Activated CD8-positive, alpha-beta memory T cell treated with anti-CD3 and anti-CD28 coated beads, Interleukin-2, amount 50 U/mL, for 1 hour (primary cell): ENCODE results near the gene AGAP6.
"Not testable (repeated sequence)": the region's sequence is repeated elsewhere in the genome, so short reads cannot be mapped to it uniquely, and the experiment has no call there.

Experiments used
- DNase-seq: peaks from one replicate; pipeline ENCODE4 v3.0.0-alpha.2; 2020; ENCODE audit errors: extremely low read depth

Gene AGAP6

GRCh38 chr10:49988376-49988775 is at the start of gene AGAP6:
AGAP6 (plus strand) TSS chr10:49988406; CDS start chr10:49988716, 310 bp downstream.
- DNase-seq, result not testable (repeated sequence)

- DNase-seq, result peak; percentile 32
Measured at GRCh38 chr10:49941447-49942338, 46.5 kb upstream of the AGAP6 start, which contains the start of the genes PARG and TIMM23B. PARG (minus strand) TSS chr10:49942027; CDS start chr10:49941725, 302 bp downstream. TIMM23B (plus strand) TSS chr10:49942053; CDS start chr10:49942195, 142 bp downstream.

GRCh38 chr10:49942339-49942705 is 45.9 kb upstream of the AGAP6 start:
- DNase-seq, result not testable (repeated sequence)

GRCh38 chr10:49943607-49944006 is 44.6 kb upstream of the AGAP6 start:
- DNase-seq, result not testable (repeated sequence)

GRCh38 chr10:49948142-49948541 is 40.1 kb upstream of the AGAP6 start:
- not testable (repeated sequence) for DNase-seq

GRCh38 chr10:49948737-49949136 is 39.5 kb upstream of the AGAP6 start:
- DNase-seq, result not testable (repeated sequence)

GRCh38 chr10:49952006-49952405 is 36.2 kb upstream of the AGAP6 start:
- not testable (repeated sequence) for DNase-seq

DNA sequence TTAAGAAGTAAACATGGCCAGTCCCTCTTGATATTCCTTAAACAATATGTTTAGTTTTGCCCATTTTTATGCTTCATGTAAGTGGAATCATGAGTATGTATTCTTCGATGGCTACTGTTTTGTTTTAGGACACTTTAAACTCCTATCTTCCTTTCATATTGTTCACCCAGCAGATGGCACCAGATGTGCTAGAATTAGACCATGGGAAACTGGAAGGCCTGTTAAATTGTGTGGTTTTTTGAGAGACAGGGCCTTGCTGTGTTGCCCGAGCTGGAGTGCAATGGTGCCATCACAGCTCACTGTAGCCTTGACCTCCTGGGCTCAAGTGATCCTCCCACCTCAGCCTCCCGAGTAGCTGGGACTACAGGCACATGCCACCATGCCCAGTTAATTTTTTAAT is 35.1 kb upstream of the AGAP6 start:
- DNase-seq, result not testable (repeated sequence)

DNA sequence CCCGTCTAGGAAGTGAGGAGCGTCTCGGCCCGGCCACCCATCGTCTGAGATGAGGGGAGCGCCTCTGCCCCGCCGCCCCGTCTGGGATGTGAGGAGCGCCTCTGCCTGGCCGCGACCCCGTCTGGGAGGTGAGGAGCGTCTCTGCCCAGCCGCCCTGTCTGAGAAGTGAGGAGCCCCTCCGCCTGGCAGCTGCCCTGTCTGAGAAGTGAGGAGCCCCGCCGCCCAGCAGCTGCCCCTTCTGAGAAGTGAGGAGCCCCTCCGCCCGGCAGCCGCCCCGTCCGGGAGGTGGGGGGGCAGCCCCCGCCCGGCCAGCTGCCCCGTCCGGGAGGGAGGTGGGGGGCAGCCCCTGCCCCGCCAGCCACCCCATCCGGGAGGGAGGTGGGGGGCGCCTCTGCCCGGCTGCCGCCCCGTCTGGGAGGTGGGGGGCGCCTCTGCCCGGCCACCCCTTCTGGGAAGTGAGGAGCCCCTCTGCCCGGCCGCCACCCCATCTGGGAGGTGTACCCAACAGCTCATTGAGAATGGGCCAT is 17.8 kb upstream of the AGAP6 start:
- DNase-seq, result not testable (repeated sequence)

- DNase-seq, result not testable (repeated sequence)
Measured at GRCh38 chr10:49971466-49971865, 16.7 kb upstream of the AGAP6 start.

DNA sequence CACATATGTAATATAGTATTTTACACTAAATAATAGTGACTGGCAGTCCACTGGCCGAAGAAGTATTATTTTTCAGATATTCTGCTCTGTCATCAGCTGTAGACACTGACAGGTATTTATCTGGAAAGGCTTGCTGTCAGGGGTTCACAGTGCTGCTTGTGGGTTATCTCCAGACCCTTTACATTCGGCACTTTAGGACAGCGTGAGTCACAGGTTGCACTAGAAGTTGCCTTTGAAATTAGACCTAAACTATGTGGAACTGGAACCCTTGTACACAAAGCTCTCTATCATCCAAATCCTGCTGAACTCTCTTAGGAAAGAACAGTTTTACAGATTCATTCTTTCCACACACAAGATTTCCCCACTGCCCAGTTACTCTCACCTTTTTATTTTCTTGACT is 16.1 kb upstream of the AGAP6 start:
- DNase-seq, result not testable (repeated sequence)

DNA sequence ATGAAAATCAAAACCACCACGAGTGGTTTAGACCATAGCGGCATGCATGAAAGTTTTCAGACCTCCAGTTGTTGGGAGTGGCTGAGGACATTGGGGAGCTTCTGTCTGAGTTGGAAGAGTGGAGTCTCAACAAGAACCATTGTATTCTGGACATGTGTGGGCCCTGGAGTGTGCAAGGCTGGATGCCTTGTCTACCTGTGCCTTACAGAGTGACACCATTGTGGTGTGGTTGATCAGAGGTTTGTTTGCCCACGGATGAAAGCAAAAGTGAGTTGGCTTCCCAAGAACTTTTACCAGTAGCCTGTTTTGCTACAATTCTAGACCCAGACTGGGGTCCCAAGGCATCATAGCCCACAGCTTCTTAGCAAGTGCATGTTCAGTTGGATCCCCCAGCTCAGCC is 10.4 kb upstream of the AGAP6 start:
- DNase-seq, result not testable (repeated sequence)

DNA sequence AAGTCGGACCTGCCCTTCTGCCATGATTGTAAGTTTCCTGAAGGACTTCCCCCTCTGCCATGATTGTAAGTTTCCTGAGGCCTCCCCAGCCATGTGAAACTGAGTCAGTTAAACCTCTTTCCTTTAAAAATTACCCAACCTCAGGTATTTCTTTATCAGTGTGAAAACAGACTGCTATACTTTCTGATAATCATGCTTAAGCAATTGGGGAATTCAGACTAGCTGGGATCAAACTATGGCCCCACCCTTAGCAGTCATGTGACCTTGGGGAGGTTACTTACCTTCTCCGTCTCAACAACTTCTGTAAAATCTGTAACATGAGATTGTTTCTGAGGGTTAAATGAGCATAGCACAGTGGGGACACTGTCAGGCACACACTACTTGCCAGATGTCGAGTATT is 999 bp upstream of the AGAP6 start:
- DNase-seq, result not testable (repeated sequence)

DNA sequence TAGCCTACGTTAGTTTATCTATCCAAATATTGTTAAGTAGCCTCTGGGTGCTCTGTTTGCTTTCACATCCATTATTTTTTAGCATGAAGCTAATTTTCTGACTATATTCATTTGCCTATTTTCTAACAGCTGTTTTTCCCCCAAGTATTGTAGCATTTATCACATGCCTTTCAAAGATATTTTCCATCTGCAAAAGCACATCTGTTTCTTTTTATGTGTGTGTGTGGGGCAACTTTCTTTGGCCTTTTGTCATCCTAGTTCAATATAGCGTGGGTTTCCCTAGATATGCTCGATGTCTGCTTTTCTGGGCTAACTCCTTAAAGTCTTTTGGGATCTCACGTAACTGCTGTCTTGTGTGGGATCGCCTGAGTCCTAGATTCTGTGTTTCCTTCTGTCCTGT is 7.1 kb downstream of the AGAP6 start:
- not testable (repeated sequence) for DNase-seq

DNA sequence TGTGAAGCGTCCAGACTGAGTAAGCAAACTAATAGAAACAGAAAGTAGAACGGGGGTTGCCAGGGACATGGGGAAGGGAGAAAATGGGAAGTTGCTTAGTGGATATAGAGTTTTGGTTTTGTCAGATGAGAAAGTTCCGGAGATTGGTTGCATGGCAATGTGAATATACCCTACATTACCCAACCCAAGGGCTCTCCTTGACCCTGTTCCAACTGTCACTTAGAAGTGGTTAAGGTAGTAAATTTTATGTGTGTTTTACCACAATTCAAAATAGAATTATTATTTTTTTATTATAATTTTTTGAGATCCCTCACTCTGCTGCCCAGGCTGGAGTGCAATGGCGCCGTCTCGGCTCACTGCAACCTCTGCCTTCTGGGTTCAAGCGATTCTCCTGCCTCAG is 25.8 kb downstream of the AGAP6 start:
- not testable (repeated sequence) for DNase-seq

DNA sequence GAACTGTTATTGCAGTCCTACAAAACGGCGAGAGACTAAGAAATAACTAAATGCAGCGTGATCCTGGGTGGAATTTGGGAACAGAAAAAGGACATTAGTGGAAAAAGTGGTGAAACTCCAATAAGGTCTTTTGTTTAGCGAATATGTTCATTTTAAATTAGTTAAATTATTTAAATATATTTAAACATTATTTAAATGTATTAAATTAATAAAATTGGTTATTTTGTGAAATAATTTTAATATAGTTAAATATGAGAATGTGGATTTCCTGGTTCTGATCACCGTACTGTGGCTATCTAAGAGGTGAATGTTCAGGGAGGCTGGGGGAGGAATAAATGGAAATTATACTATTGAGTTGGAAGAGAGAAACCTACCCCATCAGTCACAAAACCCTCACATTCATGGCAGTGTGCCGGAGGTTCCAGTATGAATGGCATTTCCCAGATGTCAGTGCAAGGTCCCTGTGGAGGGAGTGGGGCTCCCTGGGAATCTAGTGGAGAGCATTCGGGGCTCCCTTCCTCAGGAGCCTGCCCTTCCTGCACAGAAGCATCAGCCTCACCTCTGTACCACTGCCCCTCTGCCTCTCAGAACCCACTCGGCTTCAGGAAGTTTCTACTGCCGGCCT is 27.5 kb downstream of the AGAP6 start:
- DNase-seq, result not testable (repeated sequence)

- DNase-seq, result not testable (repeated sequence)
Measured at GRCh38 chr10:50016926-50017325, 28.7 kb downstream of the AGAP6 start.

GRCh38 chr10:50017646-50018045 is 29.4 kb downstream of the AGAP6 start:
- DNase-seq, result not testable (repeated sequence)

DNA sequence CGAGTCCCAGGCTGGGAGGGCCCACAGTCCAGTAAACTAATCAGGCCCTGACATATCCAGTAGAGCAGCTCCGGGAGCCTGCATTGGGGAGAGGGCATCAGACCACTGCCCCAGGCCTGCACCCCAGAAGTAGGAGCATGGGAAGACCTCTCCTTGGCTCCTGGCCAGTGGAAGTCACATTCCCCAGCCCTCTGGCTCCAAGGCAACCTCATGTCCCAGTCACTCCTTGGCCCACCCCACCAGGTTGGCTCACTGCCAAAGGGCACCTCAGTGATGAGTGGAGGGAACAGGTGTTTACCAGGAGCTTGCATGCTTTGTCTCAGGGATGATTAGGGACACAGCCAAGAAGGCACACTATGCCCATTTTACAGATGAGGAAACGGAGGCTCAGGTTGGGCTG is 31.1 kb downstream of the AGAP6 start:
- DNase-seq, result not testable (repeated sequence)

DNA sequence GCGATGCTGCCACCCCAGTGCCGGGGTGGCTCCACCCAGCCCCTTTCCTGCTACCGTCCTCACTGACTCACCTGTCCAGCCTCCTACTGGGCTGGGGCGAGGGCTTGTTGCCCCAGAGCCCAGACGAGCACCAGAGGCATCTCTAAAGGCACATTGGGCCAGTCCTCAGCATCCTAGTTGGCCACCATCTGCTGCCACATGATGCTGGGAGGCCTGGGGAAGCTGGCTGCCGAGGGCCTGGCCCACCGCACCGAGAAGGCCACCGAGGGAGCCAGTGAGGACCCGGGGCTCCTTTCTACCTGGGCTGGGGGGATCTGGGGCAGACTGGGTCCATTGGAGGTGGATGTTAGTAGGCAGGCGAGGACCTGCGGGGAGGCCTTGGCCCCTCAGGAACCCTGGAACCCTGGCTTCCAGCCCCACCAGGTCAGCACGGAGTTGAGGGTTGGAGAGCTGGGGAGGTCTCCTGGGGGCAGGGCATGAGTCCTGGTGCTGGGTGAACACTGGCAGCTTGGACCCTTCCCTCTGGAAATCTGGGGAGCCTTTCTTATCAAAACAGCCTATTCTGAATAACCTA is 32.3 kb downstream of the AGAP6 start:
- not testable (repeated sequence) for DNase-seq

- no peak for DNase-seq
Measured at GRCh38 chr10:50021646-50022045, 33.4 kb downstream of the AGAP6 start.
